Caco-2 (cell line): ENCODE measurements around the gene HES3. TPM values are rescaled to one million over a fixed set of nuclear protein-coding genes. Genes with fewer than 3 reads are reported as not detected.

Experiments
- BruUV-seq: library from RNA; stranded (reverse); fragments of 400-500 nt; replicated peaks from 2 replicates; lab custom pipeline; 2021; lab: Mats Ljungman, UMichigan
- CTCF ChIA-PET: fragments of 300-600 bp; sonication (Branson Sonifier 250); formaldehyde crosslinking; loops from one replicate; lab custom pipeline; 2022; ENCODE audit warnings: antibody characterized with exemption; lab: Charles Lee
- POLR2A ChIA-PET: fragments of 300-600 bp; sonication (Branson Sonifier 250); formaldehyde crosslinking; loops from one replicate; lab custom pipeline; 2022; ENCODE audit warnings: antibody characterized with exemption; lab: Charles Lee
- DNase-seq, 2 experiments: peaks; one replicate each; pipeline versions ENCODE4 v3.0.0 to v3.0.0-alpha.2; 2020 to 2022
- H3K27me3 ChIP-seq: replicated peaks from 2 replicates; pipeline ENCODE4 v1.6.0; 2011; ENCODE audit warnings: low read length; ENCODE audit not compliant: control insufficient read depth, insufficient read depth
- H3K36me3 ChIP-seq: 2 replicates; pipeline ENCODE4 v1.5.1; 2011; ENCODE audit warnings: low read length; ENCODE audit not compliant: control insufficient read depth, insufficient read depth
- H3K4me1 ChIP-seq: fragments of 250-450 bp; sonication (Bioruptor Pico); 2 replicates; pipeline ENCODE4 v1.5.1; 2020; ENCODE audit warnings: mild to moderate bottlenecking
- H3K4me3 ChIP-seq: 2 replicates; pipeline ENCODE4 v1.5.1; 2011; ENCODE audit warnings: low read depth, mild to moderate bottlenecking, control low read depth, low read length
- H3K9me3 ChIP-seq: fragments of 250-450 bp; sonication (Bioruptor Pico); 2 replicates; pipeline ENCODE4 v1.5.1; 2020; ENCODE audit warnings: mild to moderate bottlenecking, moderate library complexity
- H3K27ac Mint-ChIP-seq: one replicate; pipeline ENCODE4 v1.8.0; 2022; ENCODE audit warnings: mixed read lengths; ENCODE audit not compliant: unreplicated experiment
- H3K27me3 Mint-ChIP-seq: one replicate; pipeline ENCODE4 v1.8.0; 2022; ENCODE audit warnings: mixed read lengths; ENCODE audit not compliant: insufficient read depth, unreplicated experiment
- H3K36me3 Mint-ChIP-seq: one replicate; pipeline ENCODE4 v1.8.0; 2022; ENCODE audit warnings: mild to moderate bottlenecking, mixed read lengths; ENCODE audit not compliant: insufficient read depth, unreplicated experiment
- H3K4me1 Mint-ChIP-seq: one replicate; pipeline ENCODE4 v1.8.0; 2022; ENCODE audit warnings: low read depth, mixed read lengths; ENCODE audit not compliant: unreplicated experiment
- H3K4me3 Mint-ChIP-seq: one replicate; pipeline ENCODE4 v1.8.0; 2022; ENCODE audit warnings: mild to moderate bottlenecking, moderate library complexity, mixed read lengths; ENCODE audit not compliant: unreplicated experiment
- H3K9me3 Mint-ChIP-seq: one replicate; pipeline ENCODE4 v1.8.0; 2022; ENCODE audit warnings: mixed read lengths; ENCODE audit not compliant: unreplicated experiment
- CTCF ChIP-seq, 2 experiments: fragments of 200-600 bp in 1 of 2; IDR thresholded peaks; 1 replicate in 1 of 2; 2 replicates in 1 of 2; pipeline versions ENCODE4 v1.5.1 to v1.8.0; 2011 to 2022; ENCODE audit warnings: antibody characterized with exemption in 1 of 2, control low read depth in 1 of 2, inconsistent platforms in 1 of 2, low read depth in 1 of 2, low read length in 1 of 2, mild to moderate bottlenecking in 1 of 2, moderate library complexity in 1 of 2; ENCODE audit not compliant: insufficient read depth in 1 of 2, severe bottlenecking in 1 of 2, unreplicated experiment in 1 of 2
- intact Hi-C: fragments of 100-400 bp; cut with micrococcal nuclease; formaldehyde crosslinking; loops from one replicate; pipeline ENCODE4 v1.10.0; 2022; ENCODE audit not compliant: unreplicated experiment
- total RNA-seq: library from RNA; stranded (reverse); gene quantifications from 2 replicates; pipeline ENCODE4 v1.2.3, GENCODE V29; 2022

HES3 gene
- total RNA-seq, 1 experiment from 2014 or later = not detected

DNA sequence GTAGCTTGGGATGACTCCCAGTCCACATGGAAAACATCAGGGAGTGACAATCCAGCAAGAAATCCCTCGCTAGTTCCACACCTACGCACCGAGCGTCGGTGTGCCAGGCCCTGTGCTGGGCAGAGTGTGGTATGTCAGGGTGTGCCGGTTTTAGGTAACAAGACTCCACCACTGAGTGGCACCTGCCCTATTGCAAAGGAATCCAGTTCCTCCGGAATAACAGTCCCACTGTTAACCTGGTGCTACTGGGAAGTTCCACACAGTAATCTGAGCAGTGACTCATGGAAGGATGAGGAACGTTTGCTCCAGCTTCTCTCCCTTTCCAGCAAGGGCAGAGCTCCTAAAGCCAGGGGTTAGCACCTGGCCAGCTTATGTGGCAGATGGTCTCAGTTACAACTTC is 23.7 kb upstream of the HES3 start:
- Histone ChIP-seq H3K36me3 (no peaks in the 10 kb centered on the region), H3K4me3 (no peak overlapping the region), H3K27me3 (no peaks in the 10 kb centered on the region), H3K4me1 (peaks cover 25% of the 10 kb centered on the region), H3K9me3 (no peaks in the 10 kb centered on the region)
- no peak for TF ChIP-seq CTCF (IDR thresholded peaks at IDR 0.05; ENCODE audit: insufficient read depth in 1 of 2, low read depth in 1 of 2, low read length in 1 of 2, severe bottlenecking in 1 of 2, unreplicated experiment in 1 of 2)
- Mint-ChIP-seq H3K27ac (no peak overlapping the region), H3K9me3 (no peaks in the 10 kb centered on the region), H3K36me3 (peaks cover 39% of the 10 kb centered on the region), H3K4me3 (no peak overlapping the region), H3K4me1 (no peaks in the 10 kb centered on the region), H3K27me3 (no peaks in the 10 kb centered on the region)
- no peak for DNase-seq
- intact Hi-C loops = no loop called here
- CTCF ChIA-PET = no interaction called here
- POLR2A ChIA-PET = no interaction called here
- no TSS peak for BruUV-seq

GRCh38 chr1:6221210-6221784 is 22.7 kb upstream of the HES3 start:
- intact Hi-C loops = no loop called here
- ChIA-PET POLR2A (no interaction called here), CTCF (no interaction called here)
- Mint-ChIP-seq H3K4me3 (no peak overlapping the region), H3K36me3 (peaks cover 50% of the 10 kb centered on the region), H3K9me3 (no peaks in the 10 kb centered on the region), H3K27ac (no peak overlapping the region), H3K4me1 (no peaks in the 10 kb centered on the region), H3K27me3 (no peaks in the 10 kb centered on the region)
- H3K36me3 ChIP-seq = no peaks in the 10 kb centered on the region
- no peak overlapping the region for H3K4me3 ChIP-seq
- peaks cover 34% of the 10 kb centered on the region for H3K4me1 ChIP-seq
- TSS peak; percentile 26 for BruUV-seq
- no peaks in the 10 kb centered on the region for H3K9me3 ChIP-seq
- TF ChIP-seq CTCF (IDR thresholded peaks at IDR 0.05; ENCODE audit: insufficient read depth in 1 of 2, low read depth in 1 of 2, low read length in 1 of 2, severe bottlenecking in 1 of 2, unreplicated experiment in 1 of 2) = no peak
- DNase-seq = no peak
- H3K27me3 ChIP-seq = no peaks in the 10 kb centered on the region

DNA sequence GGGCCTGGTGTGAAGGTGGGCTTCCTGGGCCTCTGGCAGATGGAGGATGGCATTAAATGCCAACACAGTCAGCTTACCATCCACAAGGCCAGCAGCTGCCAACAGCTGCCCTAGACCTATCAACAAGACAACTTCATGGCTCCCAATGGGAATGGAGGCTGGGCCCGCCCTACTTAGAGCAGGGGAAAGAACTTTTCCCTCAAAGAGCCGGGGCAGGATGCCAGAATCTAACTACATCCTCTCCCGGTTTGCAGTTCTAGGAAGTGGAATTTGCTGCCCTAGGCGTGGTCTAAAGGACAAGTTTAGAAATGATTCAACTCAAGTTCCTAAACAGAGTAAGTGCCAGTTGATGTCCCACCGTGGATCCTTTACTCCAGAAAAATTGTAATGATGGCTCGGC is 21.3 kb upstream of the HES3 start:
- no peaks in the 10 kb centered on the region for H3K9me3 ChIP-seq
- ChIA-PET CTCF (no interaction called here), POLR2A (no interaction called here)
- Mint-ChIP-seq H3K36me3 (peaks cover 63% of the 10 kb centered on the region), H3K4me3 (no peak overlapping the region), H3K9me3 (no peaks in the 10 kb centered on the region), H3K4me1 (no peaks in the 10 kb centered on the region), H3K27ac (no peak overlapping the region), H3K27me3 (no peaks in the 10 kb centered on the region)
- intact Hi-C loops = no loop called here
- H3K27me3 ChIP-seq = no peaks in the 10 kb centered on the region
- no peak for DNase-seq
- TF ChIP-seq CTCF (IDR thresholded peaks at IDR 0.05; ENCODE audit: insufficient read depth in 1 of 2, low read depth in 1 of 2, low read length in 1 of 2, severe bottlenecking in 1 of 2, unreplicated experiment in 1 of 2) = no peak
- no peaks in the 10 kb centered on the region for H3K36me3 ChIP-seq
- BruUV-seq = no TSS peak
- no peak overlapping the region for H3K4me3 ChIP-seq
- H3K4me1 ChIP-seq = peaks cover 34% of the 10 kb centered on the region
